Caki2 (cell line): ENCODE results near the gene SMARCD3. TPM values are rescaled to one million over a fixed set of nuclear protein-coding genes. Genes with fewer than 3 reads are reported as not detected.
A peak's percentile ranks its signal among the peaks of the same experiment; 100 is the strongest.

Source experiments
- DNase-seq: peaks from one replicate; pipeline ENCODE4 v3.0.0-alpha.2; 2015; ENCODE audit warnings: low read depth
- in situ Hi-C: cut with HindIII; loops from 2 replicates; pipeline ENCODE4 v1.10.0; 2016; ENCODE audit warnings: low sequenced_read_pairs, low pct_unique_long_range_greater_than_20kb, mixed read lengths
- total RNA-seq: library from RNA; depleted of rRNA; stranded (reverse); fragments of >200 nt; shearing (Covaris generic); gene quantifications from 2 replicates; pipeline ENCODE4 v1.2.3, GENCODE V29; 2014; ENCODE audit warnings: low replicate concordance; rRNA removed

SMARCD3 gene
- 12.4 and 13.1 TPM in 2 replicates for total RNA-seq

- in situ Hi-C loops = no loop called here
- DNase-seq = peak; percentile 56
Measured at GRCh38 chr7:151248346-151249033, at the start of gene SMARCD3. TSS of gene SMARCD3 (minus strand) at chr7:151248694. CDS start at chr7:151248562, 132 bp downstream.

GRCh38 chr7:151296202-151296992 lies 47.9 kb upstream of the SMARCD3 start:
- no peak for DNase-seq
- in situ Hi-C loops = no loop called here

- in situ Hi-C loops = no loop called here
- DNase-seq = no peak
Measured at GRCh38 chr7:151292850-151293249, 44.4 kb upstream of the SMARCD3 start.

GRCh38 chr7:151291206-151291605 lies 42.7 kb upstream of the SMARCD3 start:
- no peak for DNase-seq
- in situ Hi-C loops = no loop called here

DNA sequence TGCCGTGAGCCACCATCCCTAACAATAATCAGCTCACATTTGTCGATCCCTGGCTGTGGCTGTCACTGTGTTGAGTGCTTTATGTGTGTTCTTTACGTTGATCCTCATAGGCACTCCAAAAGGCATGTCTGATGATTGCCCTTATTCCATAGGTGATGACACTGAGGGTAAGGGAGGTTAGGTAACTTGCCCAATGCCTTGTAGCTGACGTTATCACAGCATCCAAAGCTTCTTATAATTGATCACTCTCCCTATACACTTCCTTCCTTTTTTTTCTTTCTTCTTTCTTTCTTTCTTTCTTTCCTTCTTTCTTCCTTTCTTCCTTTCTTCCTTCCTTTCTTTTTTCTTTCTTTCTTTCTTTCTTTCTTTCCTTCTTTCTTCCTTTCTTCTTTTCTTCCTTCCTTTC lies 41.9 kb upstream of the SMARCD3 start:
- in situ Hi-C loops = no loop called here
- no peak for DNase-seq

DNA sequence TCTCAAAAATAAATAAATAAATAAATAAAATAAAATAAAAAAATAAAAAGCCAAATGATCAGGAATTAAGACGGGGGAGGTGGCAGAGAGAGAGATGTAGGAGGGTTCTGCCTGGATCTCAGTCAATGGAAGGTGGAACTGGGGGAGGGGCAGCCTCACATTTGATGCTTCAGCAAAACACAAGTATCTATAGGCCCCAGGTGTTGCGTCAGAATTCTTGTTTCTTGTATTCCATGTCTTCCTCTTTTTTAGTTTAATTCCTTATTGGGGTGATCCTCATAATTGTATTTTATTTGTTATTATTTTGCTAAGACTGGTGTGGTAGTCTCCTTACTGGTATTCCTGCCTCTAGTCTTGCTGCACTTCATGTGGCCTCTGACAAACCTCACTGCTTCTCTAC lies 41.4 kb upstream of the SMARCD3 start:
- in situ Hi-C loops = no loop called here
- no peak for DNase-seq

DNA sequence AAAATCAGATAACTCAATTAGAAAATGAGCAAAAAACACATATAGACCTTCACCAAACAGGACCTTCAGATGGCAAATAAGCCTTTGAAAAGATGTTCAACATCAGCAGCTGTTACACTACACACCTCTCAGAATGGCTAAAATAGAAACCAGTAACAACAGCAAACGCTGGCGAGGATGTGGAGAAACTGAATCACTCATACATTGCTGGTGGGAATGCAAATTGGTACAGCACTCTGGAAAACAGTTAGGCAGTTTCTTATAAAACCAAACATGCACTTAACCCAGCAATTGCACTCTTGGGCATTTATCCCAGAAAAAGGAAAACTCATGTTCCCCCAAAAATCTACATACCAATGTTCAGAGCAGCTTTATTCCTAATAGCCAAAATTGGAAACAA lies 37.7 kb upstream of the SMARCD3 start:
- in situ Hi-C loops = no loop called here
- DNase-seq = no peak

GRCh38 chr7:151283302-151283701 lies 34.8 kb upstream of the SMARCD3 start:
- in situ Hi-C loops = no loop called here
- no peak for DNase-seq

GRCh38 chr7:151282111-151282510 lies 33.6 kb upstream of the SMARCD3 start:
- in situ Hi-C loops = no loop called here
- DNase-seq = no peak

DNA sequence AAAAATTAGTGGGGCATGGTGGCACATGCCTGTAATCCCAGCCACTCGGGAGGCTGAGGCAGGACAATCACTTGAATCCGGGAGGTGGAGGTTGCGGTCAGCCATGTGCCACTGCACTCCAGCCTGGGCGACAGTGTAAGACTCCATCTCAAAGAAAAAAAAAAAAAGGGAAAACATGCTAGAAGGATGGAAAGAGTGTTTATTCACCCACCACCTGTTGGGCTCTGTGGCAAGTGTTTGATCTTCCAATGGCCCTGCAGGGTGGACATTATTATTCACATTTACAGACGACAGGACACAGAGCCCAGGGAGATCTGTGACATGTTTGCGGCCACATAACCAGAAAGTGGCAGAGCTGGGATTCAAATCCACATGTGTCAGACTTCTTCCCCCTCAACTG lies 33.2 kb upstream of the SMARCD3 start:
- no peak for DNase-seq
- in situ Hi-C loops = no loop called here

DNA sequence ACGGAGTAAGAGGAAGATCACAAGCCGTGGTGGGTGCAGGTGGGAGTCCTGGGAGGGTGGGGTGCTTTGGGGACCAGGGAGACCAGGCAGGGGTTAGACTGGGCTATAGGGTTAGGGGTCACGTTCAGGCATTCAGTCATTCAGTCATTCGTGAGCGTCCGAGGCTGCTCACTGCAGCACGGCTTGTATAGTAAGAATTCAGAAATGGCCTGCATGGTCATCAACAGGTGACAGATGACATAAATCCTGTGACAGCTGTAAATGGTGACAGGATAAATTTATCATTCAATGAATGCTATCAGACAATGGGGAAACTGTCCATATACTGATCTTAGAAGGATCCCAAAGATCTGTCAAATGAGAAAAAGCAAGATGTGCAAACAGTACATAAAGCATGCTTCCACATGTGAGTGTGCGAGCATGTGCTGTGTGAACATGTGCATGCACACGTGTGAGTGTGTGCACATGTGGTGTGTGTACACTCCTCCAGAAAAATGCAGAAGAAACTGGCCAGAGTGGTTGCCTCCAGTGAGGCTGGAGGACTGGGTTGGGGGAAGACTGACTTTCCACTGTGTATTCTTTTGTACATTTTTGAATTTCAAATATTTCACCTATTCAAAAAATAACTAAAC lies 32.0 kb upstream of the SMARCD3 start:
- DNase-seq = no peak
- in situ Hi-C loops = no loop called here

DNA sequence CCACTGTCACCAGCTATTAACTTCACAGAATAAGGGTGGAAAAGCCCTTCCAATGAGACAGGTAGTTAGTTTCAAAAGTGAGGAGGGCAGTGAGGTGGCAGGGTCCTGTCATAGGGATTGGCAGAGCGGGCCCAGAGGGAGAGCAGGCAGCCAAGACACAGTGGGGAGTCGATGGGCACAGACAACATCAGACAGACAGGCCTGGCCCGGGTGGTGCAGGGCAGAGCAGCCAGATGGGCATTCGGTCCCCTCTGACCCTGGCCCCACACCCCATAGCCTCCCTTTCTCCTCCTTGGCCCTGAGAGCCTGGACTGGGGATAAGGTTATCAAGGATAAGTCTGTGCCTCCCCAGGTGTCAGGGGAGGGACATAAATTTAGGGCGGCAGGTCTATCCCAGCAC lies 31.4 kb upstream of the SMARCD3 start:
- in situ Hi-C loops = no loop called here
- DNase-seq = no peak

GRCh38 chr7:151278949-151279348 lies 30.5 kb upstream of the SMARCD3 start:
- in situ Hi-C loops = no loop called here
- no peak for DNase-seq

- in situ Hi-C loops = no loop called here
- no peak for DNase-seq
Measured at GRCh38 chr7:151277631-151278030, 29.1 kb upstream of the SMARCD3 start.

DNA sequence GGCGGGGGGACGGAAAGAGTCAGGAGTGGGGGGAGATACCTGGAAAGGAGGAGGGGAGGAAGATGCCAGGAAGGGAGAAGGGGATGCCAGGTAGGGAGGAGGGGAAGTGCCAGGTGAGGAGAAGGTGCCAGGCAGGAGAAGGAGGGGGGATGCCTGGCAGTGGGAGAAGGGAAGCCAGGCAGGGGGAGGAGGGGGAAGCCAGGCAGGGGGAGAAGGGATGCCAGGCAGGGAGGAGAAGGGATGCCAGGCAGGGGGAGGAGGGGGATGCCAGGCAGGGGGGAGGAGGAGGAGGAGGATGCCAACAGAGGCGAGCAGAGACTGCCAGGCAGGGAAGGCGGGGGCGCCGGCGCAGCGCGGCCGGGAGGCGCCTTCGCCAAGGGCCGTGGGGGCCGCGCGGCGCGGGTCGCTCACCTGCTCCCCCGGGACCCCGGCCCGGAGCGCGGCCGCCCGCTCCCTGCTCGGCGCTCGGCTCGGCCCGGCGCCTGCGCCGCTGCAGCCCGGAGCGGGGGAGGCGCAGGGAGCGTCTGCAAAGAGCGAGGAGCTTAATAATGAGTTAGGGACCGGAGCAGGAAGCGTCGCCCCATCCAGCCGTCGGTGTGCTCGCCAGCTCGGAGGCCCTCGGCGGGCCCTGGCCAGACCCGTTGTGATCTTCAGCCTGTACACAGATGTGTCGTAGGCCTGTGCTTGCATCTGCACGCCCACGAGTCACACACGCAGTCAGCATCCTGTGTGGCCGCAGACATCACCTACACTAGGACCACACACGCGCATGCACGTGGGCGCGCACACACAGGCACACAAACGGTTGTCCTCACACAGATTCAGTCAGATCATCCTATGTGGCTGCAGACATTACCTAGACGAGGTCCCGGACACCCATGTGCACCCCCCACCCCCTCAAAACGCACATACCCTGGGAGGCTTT lies 28.4 kb upstream of the SMARCD3 start:
- in situ Hi-C loops = no loop called here
- DNase-seq = peak; percentile 14

- no peak for DNase-seq
- in situ Hi-C loops = no loop called here
Measured at GRCh38 chr7:151275813-151276577, 27.5 kb upstream of the SMARCD3 start.

- in situ Hi-C loops = no loop called here
- DNase-seq = no peak
Measured at GRCh38 chr7:151274936-151275812, 26.7 kb upstream of the SMARCD3 start.
